Spleen (tissue), 7 donors: ENCODE measurements around the gene ST3GAL2.

Experiments
- CTCF ChIP-seq, 11 experiments: fragments of 200-600 bp in 7 of 11; fragments of 450-650 bp in 4 of 11; sonication (generic) in 4 of 11; IDR thresholded peaks in 8 of 11; conservative IDR thresholded peaks in 3 of 11; 1 replicate in 7 of 11; 2 replicates in 4 of 11; pipeline versions ENCODE4 v1.4.0 to v1.8.0; 2016 to 2021; ENCODE audit warnings: antibody characterized with exemption in 11 of 11, inconsistent platforms in 4 of 11, mild to moderate bottlenecking in 1 of 11
- POLR2A ChIP-seq, 3 donors: fragments of 450-650 bp; IDR thresholded peaks; one replicate each; pipeline ENCODE4 v1.5.1; 2017; ENCODE audit warnings: antibody characterized with exemption in 3 of 3, mild to moderate bottlenecking in 1 of 3
- POLR2AphosphoS5 ChIP-seq, 3 donors: sonication (generic); formaldehyde crosslinking; IDR thresholded peaks; one replicate each; pipeline ENCODE4 v1.5.1; 2017; ENCODE audit warnings: antibody characterized with exemption in 3 of 3
- donor health status: DM: no; HTN: no; CAD: no; lungs with moderate emphysema.
- donor health status: DM: no; HTN: no; CAD: no.
- donor health status: DM: no; HTN: no; CAD: no.

GRCh38 chr16:70442344-70442743, 3.4 kb upstream of the ST3GAL2 start:
- no peak for TF ChIP-seq POLR2A (IDR thresholded peaks at IDR 0.05)
- TF ChIP-seq CTCF (IDR thresholded peaks at IDR 0.05 in 8 of 11, conservative IDR thresholded peaks at IDR 0.05 in 3 of 11), result no peak
- TF ChIP-seq POLR2AphosphoS5 (IDR thresholded peaks at IDR 0.05), result no peak
